RPMI7951 (cell line): ENCODE data around the gene VSX2. TPM values are rescaled to one million over a fixed set of nuclear protein-coding genes. Genes with fewer than 3 reads are reported as not detected.

ENCODE experiments used
- DNase-seq: peaks from one replicate; pipeline ENCODE4 v3.0.0-alpha.2; 2012; ENCODE audit warnings: low read depth
- total RNA-seq: library from RNA; depleted of rRNA; stranded (reverse); fragments of >200 nt; shearing (Covaris generic); gene quantifications from 2 replicates; pipeline ENCODE4 v1.2.3, GENCODE V29; 2014

Gene VSX2
- total RNA-seq, 1 experiment from 2014 or later = not detected

- no peak for DNase-seq
These were observed 20.3 kb downstream of the VSX2 start for GRCh38 chr14:74259513-74259912.

GRCh38 chr14:74260525-74261233 is 21.4 kb downstream of the VSX2 start:
- no peak for DNase-seq

GRCh38 chr14:74261288-74261687 is 22.0 kb downstream of the VSX2 start:
- DNase-seq = no peak

- DNase-seq = no peak
These were observed 22.8 kb downstream of the VSX2 start for GRCh38 chr14:74262076-74262475.

- DNase-seq = no peak
These were observed 23.9 kb downstream of the VSX2 start for GRCh38 chr14:74263181-74263580.

- DNase-seq = no peak
These were observed 24.7 kb downstream of the VSX2 start for GRCh38 chr14:74263921-74264320.

GRCh38 chr14:74265301-74265965 is 26.2 kb downstream of the VSX2 start:
- no peak for DNase-seq

GRCh38 chr14:74267588-74267987 is 28.3 kb downstream of the VSX2 start:
- DNase-seq = no peak

GRCh38 chr14:74270382-74271177 is 31.3 kb downstream of the VSX2 start:
- peak; percentile 77 for DNase-seq

- DNase-seq = no peak
These were observed 32.1 kb downstream of the VSX2 start for GRCh38 chr14:74271365-74271764.

- peak; percentile 54 for DNase-seq
These were observed 36.1 kb downstream of the VSX2 start for GRCh38 chr14:74275241-74275841.

- DNase-seq = no peak
These were observed 38.8 kb downstream of the VSX2 start for GRCh38 chr14:74278080-74278479.

GRCh38 chr14:74281069-74281468 is 41.8 kb downstream of the VSX2 start:
- DNase-seq = no peak

- DNase-seq = no peak
These were observed 47.5 kb downstream of the VSX2 start for GRCh38 chr14:74286736-74287135.

- no peak for DNase-seq
These were observed 50.6 kb downstream of the VSX2 start for GRCh38 chr14:74289801-74290200.

- DNase-seq = no peak
These were observed 51.2 kb downstream of the VSX2 start for GRCh38 chr14:74290415-74290814.

GRCh38 chr14:74292061-74292460 is 52.8 kb downstream of the VSX2 start:
- DNase-seq = no peak

GRCh38 chr14:74293606-74294005 is 54.4 kb downstream of the VSX2 start:
- no peak for DNase-seq

GRCh38 chr14:74296037-74296467 is 56.8 kb downstream of the VSX2 start:
- no peak for DNase-seq

- no peak for DNase-seq
These were observed 58.7 kb downstream of the VSX2 start for GRCh38 chr14:74297986-74298385.

- DNase-seq = peak; percentile 51
These were observed 59.9 kb downstream of the VSX2 start for GRCh38 chr14:74299061-74299545.

GRCh38 chr14:74301594-74302151 is 62.4 kb downstream of the VSX2 start:
- DNase-seq = no peak
